ENCODE data around the gene CD22.

The CD22 gene

GRCh38 chr19:35341565-35342225, 12.7 kb downstream of the CD22 start:
- Histone ChIP-seq H3K4me3 (ENCODE audit: low read length, poor library complexity, severe bottlenecking) (no peak overlapping the region), H4K20me1 (ENCODE audit: insufficient read depth, low read length, poor library complexity, severe bottlenecking) (no peaks in the 10 kb centered on the region), H2AFZ (ENCODE audit: low read length) (no peak overlapping the region), H3K79me2 (ENCODE audit: insufficient read depth, low read length) (no peaks in the 10 kb centered on the region), H3K9ac (ENCODE audit: low read depth, low read length, poor library complexity, severe bottlenecking) (no peak overlapping the region), H3K27me3 (ENCODE audit: insufficient read depth, low read length, poor library complexity, severe bottlenecking) (no peaks in the 10 kb centered on the region), H3K9me2 (replicated peaks; ENCODE audit: low read depth, low read length) (no peaks in the 10 kb centered on the region), H3K4me2 (ENCODE audit: low read depth, low read length, poor library complexity, severe bottlenecking) (no peak overlapping the region), H3F3A (ENCODE audit: low read depth) (no peaks in the 10 kb centered on the region), H3K4me1 (ENCODE audit: insufficient read depth, low read length, poor library complexity, severe bottlenecking) (peaks cover 7% of the 10 kb centered on the region), H3K9me3 (ENCODE audit: insufficient read depth, low read depth, low read length) (no peaks in the 10 kb centered on the region), H3K36me3 (ENCODE audit: insufficient read depth, low read length) (no peaks in the 10 kb centered on the region)
- no peak for TF ChIP-seq EZH2phosphoT487 (IDR thresholded peaks at IDR 0.05; ENCODE audit: borderline replicate concordance)
- TF ChIP-seq CTCF (conservative IDR thresholded peaks at IDR 0.05; ENCODE audit: low read length): no peak

DNA sequence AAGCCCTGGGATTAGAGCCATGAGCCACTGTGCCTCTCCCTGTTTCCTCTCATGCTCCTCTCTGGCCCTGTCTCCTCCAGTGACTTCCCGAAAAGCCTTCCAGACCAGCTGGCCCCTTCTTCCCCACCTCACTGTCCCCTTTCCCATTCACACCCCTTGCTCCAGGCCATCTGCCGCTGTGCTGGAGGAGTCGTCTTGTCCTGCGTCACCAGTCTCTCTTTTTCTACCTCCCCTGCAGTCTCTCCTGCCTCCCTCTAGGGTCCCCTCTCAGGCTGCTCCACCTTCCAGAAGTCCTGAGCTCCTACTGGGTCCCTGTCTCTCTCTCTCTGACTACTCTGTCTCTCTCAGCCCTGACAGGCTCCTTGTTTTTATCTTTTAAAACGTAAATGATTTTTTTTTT, 13.4 kb downstream of the CD22 start:
- H3K4me2 ChIP-seq (ENCODE audit: low read depth, low read length, poor library complexity, severe bottlenecking): no peak overlapping the region
- TF ChIP-seq CTCF (conservative IDR thresholded peaks at IDR 0.05; ENCODE audit: low read length) (no peak), EZH2phosphoT487 (IDR thresholded peaks at IDR 0.05; ENCODE audit: borderline replicate concordance) (no peak)
- no peak overlapping the region for H3K9ac ChIP-seq (ENCODE audit: low read depth, low read length, poor library complexity, severe bottlenecking)

DNA sequence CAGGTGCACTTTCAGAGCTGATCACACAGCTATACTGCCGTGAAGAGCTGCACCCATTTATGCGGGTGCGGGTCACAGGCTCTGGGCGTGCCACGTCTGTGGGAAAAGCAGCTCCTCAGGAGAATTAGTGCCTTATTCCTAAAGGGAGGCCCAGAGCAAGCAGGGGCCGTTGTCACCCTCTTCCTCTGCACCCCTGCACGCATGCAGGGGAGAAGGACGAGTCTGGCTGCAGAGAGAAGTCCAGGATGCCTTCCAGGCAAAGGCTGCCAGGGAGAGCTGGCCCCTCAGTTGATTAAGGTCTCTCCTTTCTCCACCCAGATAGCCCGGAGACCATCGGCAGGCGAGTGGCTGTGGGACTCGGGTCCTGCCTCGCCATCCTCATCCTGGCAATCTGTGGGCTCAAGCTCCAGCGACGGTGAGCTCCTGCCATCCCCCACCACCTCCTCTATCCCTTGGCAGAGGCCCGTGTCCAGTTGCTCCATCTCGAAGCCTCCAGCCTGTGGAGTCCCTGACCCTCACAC, 15.6 kb downstream of the CD22 start:
- no peaks in the 10 kb centered on the region for H3K9me2 ChIP-seq (replicated peaks; ENCODE audit: low read depth, low read length)
- TF ChIP-seq EZH2phosphoT487 (IDR thresholded peaks at IDR 0.05; ENCODE audit: borderline replicate concordance): no peak
- TF ChIP-seq CTCF (conservative IDR thresholded peaks at IDR 0.05; ENCODE audit: low read length): no peak
- no peak overlapping the region for H2AFZ ChIP-seq (ENCODE audit: low read length)
- no peaks in the 10 kb centered on the region for H3K9me3 ChIP-seq (ENCODE audit: insufficient read depth, low read depth, low read length)
- no peak overlapping the region for H3K4me2 ChIP-seq (ENCODE audit: low read depth, low read length, poor library complexity, severe bottlenecking)
- H3F3A ChIP-seq (ENCODE audit: low read depth): no peaks in the 10 kb centered on the region
- no peaks in the 10 kb centered on the region for H4K20me1 ChIP-seq (ENCODE audit: insufficient read depth, low read length, poor library complexity, severe bottlenecking)
- H3K4me3 ChIP-seq (ENCODE audit: low read length, poor library complexity, severe bottlenecking): no peak overlapping the region
- no peaks in the 10 kb centered on the region for H3K36me3 ChIP-seq (ENCODE audit: insufficient read depth, low read length)
- H3K4me1 ChIP-seq (ENCODE audit: insufficient read depth, low read length, poor library complexity, severe bottlenecking): peaks cover 29% of the 10 kb centered on the region
- H3K79me2 ChIP-seq (ENCODE audit: insufficient read depth, low read length): no peaks in the 10 kb centered on the region
- no peaks in the 10 kb centered on the region for H3K27me3 ChIP-seq (ENCODE audit: insufficient read depth, low read length, poor library complexity, severe bottlenecking)
- H3K9ac ChIP-seq (ENCODE audit: low read depth, low read length, poor library complexity, severe bottlenecking): no peak overlapping the region

More for the DNA sequence above, 13.4 kb downstream of the CD22 start:
- H3K79me2 ChIP-seq (ENCODE audit: insufficient read depth, low read length): no peaks in the 10 kb centered on the region
- H3K9me3 ChIP-seq (ENCODE audit: insufficient read depth, low read depth, low read length): no peaks in the 10 kb centered on the region
- H2AFZ ChIP-seq (ENCODE audit: low read length): no peak overlapping the region
- no peaks in the 10 kb centered on the region for H3K9me2 ChIP-seq (replicated peaks; ENCODE audit: low read depth, low read length)
- H3K27me3 ChIP-seq (ENCODE audit: insufficient read depth, low read length, poor library complexity, severe bottlenecking): no peaks in the 10 kb centered on the region
- H3K36me3 ChIP-seq (ENCODE audit: insufficient read depth, low read length): no peaks in the 10 kb centered on the region
- H3K4me3 ChIP-seq (ENCODE audit: low read length, poor library complexity, severe bottlenecking): no peak overlapping the region
- no peaks in the 10 kb centered on the region for H3F3A ChIP-seq (ENCODE audit: low read depth)
- H4K20me1 ChIP-seq (ENCODE audit: insufficient read depth, low read length, poor library complexity, severe bottlenecking): no peaks in the 10 kb centered on the region
- peaks cover 15% of the 10 kb centered on the region for H3K4me1 ChIP-seq (ENCODE audit: insufficient read depth, low read length, poor library complexity, severe bottlenecking)
